ENCODE measurements around the gene MAPKAPK2.

The MAPKAPK2 gene

GRCh38 chr1:206690516-206690915, 5.8 kb downstream of the MAPKAPK2 start:
- no peak for DNase-seq (ENCODE audit: low read depth in 1 of 2, low spot score in 1 of 2)
- in situ Hi-C loops (cut with HindIII; ENCODE audit: low pct_unique_long_range_greater_than_20kb, low sequenced_read_pairs), result no loop called here
- TF ChIP-seq JUND (IDR thresholded peaks at IDR 0.05; ENCODE audit: low read depth), result no peak

- no peak for TF ChIP-seq JUND (IDR thresholded peaks at IDR 0.05; ENCODE audit: low read depth)
- in situ Hi-C loops (cut with HindIII; ENCODE audit: low pct_unique_long_range_greater_than_20kb, low sequenced_read_pairs), result no loop called here
- DNase-seq (ENCODE audit: low read depth in 1 of 2, low spot score in 1 of 2), result no peak
Measured at GRCh38 chr1:206691604-206692003, 6.9 kb downstream of the MAPKAPK2 start.

- DNase-seq (ENCODE audit: low read depth in 1 of 2, low spot score in 1 of 2), result no peak
- TF ChIP-seq JUND (IDR thresholded peaks at IDR 0.05; ENCODE audit: low read depth), result no peak
- in situ Hi-C loops (cut with HindIII; ENCODE audit: low pct_unique_long_range_greater_than_20kb, low sequenced_read_pairs), result no loop called here
Measured at GRCh38 chr1:206693029-206693428, 8.3 kb downstream of the MAPKAPK2 start.

GRCh38 chr1:206693592-206693991, 8.9 kb downstream of the MAPKAPK2 start:
- TF ChIP-seq JUND (IDR thresholded peaks at IDR 0.05; ENCODE audit: low read depth), result no peak
- in situ Hi-C loops (cut with HindIII; ENCODE audit: low pct_unique_long_range_greater_than_20kb, low sequenced_read_pairs), result no loop called here
- no peak for DNase-seq (ENCODE audit: low read depth in 1 of 2, low spot score in 1 of 2)

DNA sequence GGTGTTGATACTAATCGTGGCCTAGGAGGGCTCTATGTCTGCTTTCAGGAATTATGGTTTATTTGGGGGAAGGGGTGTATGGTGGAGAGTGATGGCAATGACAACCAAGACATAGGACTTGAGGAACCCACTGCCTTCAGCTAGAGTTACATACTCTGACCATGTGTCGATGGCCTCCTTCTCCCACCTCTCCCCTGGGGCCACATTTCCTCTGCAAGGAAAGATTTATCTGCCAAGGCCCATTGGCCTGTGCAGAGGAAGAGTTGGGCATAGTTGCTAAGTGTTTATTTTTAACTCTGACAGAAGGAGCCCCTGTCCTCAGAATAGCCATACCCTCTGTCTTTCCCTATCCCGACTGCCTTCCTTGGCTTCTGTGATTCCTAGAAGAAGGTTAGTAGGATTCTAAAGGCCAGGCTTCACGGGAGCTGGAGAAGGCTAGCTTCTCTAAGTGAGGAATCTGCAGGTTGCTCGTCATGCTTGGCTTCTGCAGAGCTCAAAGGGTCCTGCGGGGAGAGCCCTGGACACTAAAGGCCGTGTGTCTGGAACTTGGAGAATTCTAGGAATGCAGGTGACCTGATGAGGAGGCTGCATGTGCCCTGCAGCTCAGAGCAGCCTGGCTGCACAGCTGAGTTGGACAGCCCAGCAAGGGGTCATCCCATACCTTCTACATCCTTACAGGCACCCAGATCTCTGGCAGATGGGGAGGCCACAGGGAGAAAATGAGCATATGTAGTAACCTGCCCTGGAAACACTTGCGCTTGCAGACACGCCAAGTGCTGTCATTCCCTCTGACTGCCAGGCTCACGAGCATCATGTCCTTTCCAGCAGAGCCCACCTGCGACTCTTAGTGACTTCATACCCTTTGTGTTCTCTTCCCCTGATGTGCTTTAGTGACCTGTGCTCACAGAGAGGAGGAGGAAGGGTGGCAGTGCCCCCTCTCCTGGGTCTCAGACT, 9.7 kb downstream of the MAPKAPK2 start:
- in situ Hi-C loops (cut with HindIII; ENCODE audit: low pct_unique_long_range_greater_than_20kb, low sequenced_read_pairs), result no loop called here
- DNase-seq (ENCODE audit: low read depth in 1 of 2, low spot score in 1 of 2), result peak in 1 of 2 experiments; percentile 69
- no peak for TF ChIP-seq JUND (IDR thresholded peaks at IDR 0.05; ENCODE audit: low read depth)

DNA sequence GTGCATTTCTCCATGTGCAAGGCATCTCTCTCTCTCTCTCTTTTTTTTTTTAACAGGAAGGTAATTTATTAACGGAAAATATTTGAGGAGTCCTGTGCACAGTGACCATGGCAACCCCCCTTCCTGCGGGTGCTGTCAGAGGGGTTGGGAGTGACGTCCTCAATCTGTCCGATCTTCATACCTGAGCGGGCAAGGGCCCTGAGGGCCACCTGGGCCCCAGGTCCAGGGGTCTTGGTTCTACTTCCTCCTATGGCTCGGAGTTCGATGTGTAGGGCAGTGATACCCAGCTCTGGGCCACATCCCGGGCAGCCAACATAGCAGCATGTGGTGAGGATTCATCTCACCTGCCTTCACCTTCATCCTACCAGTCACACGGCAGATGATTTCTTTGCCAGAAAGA, 11.0 kb downstream of the MAPKAPK2 start:
- in situ Hi-C loops (cut with HindIII; ENCODE audit: low pct_unique_long_range_greater_than_20kb, low sequenced_read_pairs), result no loop called here
- no peak for TF ChIP-seq JUND (IDR thresholded peaks at IDR 0.05; ENCODE audit: low read depth)

GRCh38 chr1:206696812-206697585, 12.3 kb downstream of the MAPKAPK2 start:
- DNase-seq (ENCODE audit: low read depth in 1 of 2, low spot score in 1 of 2), result no peak
- TF ChIP-seq JUND (IDR thresholded peaks at IDR 0.05; ENCODE audit: low read depth), result no peak
- in situ Hi-C loops (cut with HindIII; ENCODE audit: low pct_unique_long_range_greater_than_20kb, low sequenced_read_pairs), result no loop called here

More for the DNA sequence above, 11.0 kb downstream of the MAPKAPK2 start:
- no peak for DNase-seq (ENCODE audit: low read depth in 1 of 2, low spot score in 1 of 2)

DNA sequence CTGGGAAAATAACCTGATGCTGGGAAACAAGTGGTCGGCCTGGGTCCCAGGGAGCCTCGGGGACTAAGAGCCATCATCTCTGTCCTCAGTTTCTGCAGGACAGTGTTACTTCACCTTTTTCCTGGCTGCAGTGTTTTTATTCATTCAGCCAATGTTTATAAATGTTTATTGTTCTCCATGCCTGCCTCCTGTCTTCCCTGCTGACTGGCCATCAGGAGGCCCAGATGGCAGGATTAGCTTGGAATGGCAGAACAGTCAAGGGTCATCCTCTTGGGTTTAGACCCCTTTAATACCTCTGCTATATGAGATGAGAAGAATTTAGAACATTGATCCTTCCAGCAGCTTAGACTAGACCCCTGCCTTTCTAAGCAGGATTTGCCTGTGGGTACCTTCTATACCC, 13.3 kb downstream of the MAPKAPK2 start:
- in situ Hi-C loops (cut with HindIII; ENCODE audit: low pct_unique_long_range_greater_than_20kb, low sequenced_read_pairs), result no loop called here
- no peak for DNase-seq (ENCODE audit: low read depth in 1 of 2, low spot score in 1 of 2)
- no peak for TF ChIP-seq JUND (IDR thresholded peaks at IDR 0.05; ENCODE audit: low read depth)

GRCh38 chr1:206699000-206699586, 14.4 kb downstream of the MAPKAPK2 start:
- TF ChIP-seq JUND (IDR thresholded peaks at IDR 0.05; ENCODE audit: low read depth), result no peak
- in situ Hi-C loops (cut with HindIII; ENCODE audit: low pct_unique_long_range_greater_than_20kb, low sequenced_read_pairs), result no loop called here
- no peak for DNase-seq (ENCODE audit: low read depth in 1 of 2, low spot score in 1 of 2)

- DNase-seq (ENCODE audit: low read depth in 1 of 2, low spot score in 1 of 2), result no peak
- no peak for TF ChIP-seq JUND (IDR thresholded peaks at IDR 0.05; ENCODE audit: low read depth)
- in situ Hi-C loops (cut with HindIII; ENCODE audit: low pct_unique_long_range_greater_than_20kb, low sequenced_read_pairs), result no loop called here
Measured at GRCh38 chr1:206699626-206700025, 14.9 kb downstream of the MAPKAPK2 start.

DNA sequence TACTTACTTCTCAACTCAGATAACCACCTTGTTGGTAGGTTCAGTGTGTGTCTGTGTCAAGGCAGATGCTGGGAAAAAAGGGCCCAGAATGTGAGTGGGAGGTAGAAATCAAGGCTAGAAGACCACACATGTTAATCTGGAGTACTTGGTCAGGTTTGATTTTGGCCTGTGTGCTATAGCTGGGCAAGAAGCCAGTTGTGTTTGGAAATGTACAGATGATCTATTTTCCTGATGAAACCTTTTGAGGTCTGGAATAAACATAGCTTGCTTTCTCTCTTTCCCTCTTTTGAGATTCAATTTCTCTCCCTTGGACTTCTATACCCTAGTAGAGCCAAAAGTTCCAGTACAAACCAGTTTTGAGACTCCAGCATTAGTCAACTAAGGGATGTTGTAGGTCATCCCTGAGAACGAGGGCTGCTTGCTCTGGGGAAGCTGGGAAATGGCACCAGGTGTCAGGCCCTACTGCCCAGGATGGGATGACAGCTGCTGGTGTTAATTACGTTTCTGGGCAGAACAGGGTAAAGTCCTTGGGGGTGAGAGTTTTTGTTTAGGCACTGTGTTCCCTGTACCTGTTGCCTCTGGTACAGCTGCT, 15.8 kb downstream of the MAPKAPK2 start:
- TF ChIP-seq JUND (IDR thresholded peaks at IDR 0.05; ENCODE audit: low read depth), result no peak
- in situ Hi-C loops (cut with HindIII; ENCODE audit: low pct_unique_long_range_greater_than_20kb, low sequenced_read_pairs), result no loop called here
- DNase-seq (ENCODE audit: low read depth in 1 of 2, low spot score in 1 of 2), result no peak

DNA sequence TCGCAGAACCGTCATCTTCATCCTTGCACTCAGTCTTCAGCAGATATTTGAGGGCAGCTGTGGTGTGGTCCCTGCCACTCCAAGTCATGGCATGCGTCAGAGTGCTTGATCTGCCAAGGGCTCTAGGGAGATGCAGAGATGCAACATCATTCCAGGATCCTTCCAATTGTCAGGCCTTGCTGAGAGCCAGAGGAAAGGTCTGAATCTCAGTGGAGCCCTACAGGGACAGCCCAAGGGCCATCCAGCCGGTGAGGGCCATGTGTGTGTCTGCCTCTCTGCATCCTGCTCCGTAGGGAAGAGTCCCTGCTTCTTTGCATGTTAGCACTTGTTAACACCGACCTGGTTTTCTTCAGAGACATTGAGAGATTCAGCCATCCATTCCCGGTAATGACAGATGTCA, 17.6 kb downstream of the MAPKAPK2 start:
- TF ChIP-seq JUND (IDR thresholded peaks at IDR 0.05; ENCODE audit: low read depth), result no peak
- in situ Hi-C loops (cut with HindIII; ENCODE audit: low pct_unique_long_range_greater_than_20kb, low sequenced_read_pairs), result no loop called here
- DNase-seq (ENCODE audit: low read depth in 1 of 2, low spot score in 1 of 2), result no peak

Data from T47D (cell line).